DLD1 (cell line): Measurements from ENCODE around the gene ST6GAL1.

Experiments
- in situ Hi-C: cut with HindIII; loops from 2 replicates; pipeline ENCODE4 v1.10.0; 2017; ENCODE audit warnings: low sequenced_read_pairs

Gene ST6GAL1

GRCh38 chr3:187072102-187072501, 141.8 kb downstream of the ST6GAL1 start:
- in situ Hi-C loops = no loop called here

- in situ Hi-C loops = no loop called here
These were observed 142.2 kb downstream of the ST6GAL1 start for GRCh38 chr3:187072511-187072910.

GRCh38 chr3:187073581-187074098, 143.3 kb downstream of the ST6GAL1 start:
- in situ Hi-C loops = no loop called here

- in situ Hi-C loops = no loop called here
These were observed 144.5 kb downstream of the ST6GAL1 start for GRCh38 chr3:187074846-187075245.

- in situ Hi-C loops = no loop called here
These were observed 146.0 kb downstream of the ST6GAL1 start for GRCh38 chr3:187076297-187076696.

- in situ Hi-C loops = no loop called here
These were observed 146.8 kb downstream of the ST6GAL1 start for GRCh38 chr3:187077085-187077484.

GRCh38 chr3:187077537-187077936, 147.2 kb downstream of the ST6GAL1 start:
- in situ Hi-C loops = no loop called here

- in situ Hi-C loops = no loop called here
These were observed 149.0 kb downstream of the ST6GAL1 start for GRCh38 chr3:187079090-187080022.

- in situ Hi-C loops = no loop called here
These were observed 150.6 kb downstream of the ST6GAL1 start for GRCh38 chr3:187080799-187081450.

- in situ Hi-C loops = no loop called here
These were observed 152.5 kb downstream of the ST6GAL1 start for GRCh38 chr3:187082758-187083375.

- in situ Hi-C loops = no loop called here
These were observed 153.8 kb downstream of the ST6GAL1 start for GRCh38 chr3:187084126-187084525.

GRCh38 chr3:187084580-187084979, 154.3 kb downstream of the ST6GAL1 start:
- in situ Hi-C loops = no loop called here

- in situ Hi-C loops = no loop called here
These were observed 154.8 kb downstream of the ST6GAL1 start for GRCh38 chr3:187085021-187085666.

GRCh38 chr3:187085933-187086332, 155.6 kb downstream of the ST6GAL1 start:
- in situ Hi-C loops = no loop called here

- in situ Hi-C loops = no loop called here
These were observed 156.5 kb downstream of the ST6GAL1 start for GRCh38 chr3:187086831-187087230.

- in situ Hi-C loops = no loop called here
These were observed 158.4 kb downstream of the ST6GAL1 start for GRCh38 chr3:187088701-187089100.

GRCh38 chr3:187093320-187093719, 163.0 kb downstream of the ST6GAL1 start:
- in situ Hi-C loops = no loop called here

- in situ Hi-C loops = no loop called here
These were observed 168.7 kb downstream of the ST6GAL1 start for GRCh38 chr3:187098923-187099512.

- in situ Hi-C loops = no loop called here
These were observed 171.1 kb downstream of the ST6GAL1 start for GRCh38 chr3:187101184-187102072.
